HepG2 (cell line): ENCODE results near the gene TBCEL. TPM values are rescaled to one million over a fixed set of nuclear protein-coding genes. Genes with fewer than 3 reads are reported as not detected.

ENCODE experiments used
- HDAC2 ChIP-seq: sonication (generic); formaldehyde crosslinking; IDR thresholded peaks from 2 replicates; pipeline ENCODE4 v1.4.0; 2020; ENCODE audit warnings: missing genetic modification reagents
- KMT2A ChIP-seq: sonication (generic); formaldehyde crosslinking; IDR thresholded peaks from 2 replicates; pipeline ENCODE4 v1.4.0; 2020; ENCODE audit warnings: missing genetic modification reagents
- MTA1 ChIP-seq: sonication (generic); formaldehyde crosslinking; IDR thresholded peaks from 2 replicates; pipeline ENCODE4 v1.4.0; 2020; ENCODE audit warnings: missing genetic modification reagents, mild to moderate bottlenecking, borderline replicate concordance
- MXD4 ChIP-seq: IDR thresholded peaks from 2 replicates; pipeline ENCODE4 v1.6.1; 2016; ENCODE audit warnings: mild to moderate bottlenecking, missing biosample characterization, missing genetic modification reagents
- NCOA2 ChIP-seq: sonication (generic); formaldehyde crosslinking; IDR thresholded peaks from 2 replicates; pipeline ENCODE4 v1.8.0; 2022; ENCODE audit warnings: inconsistent platforms
- PPARG ChIP-seq: conservative IDR thresholded peaks from 2 replicates; pipeline ENCODE4 v1.6.1; 2016; ENCODE audit warnings: missing biosample characterization, missing genetic modification reagents
- RAD51 ChIP-seq: fragments of 450-650 bp; IDR thresholded peaks from 2 replicates; pipeline ENCODE4 v1.6.1; 2016; ENCODE audit warnings: borderline replicate concordance
- TARDBP ChIP-seq: sonication (generic); formaldehyde crosslinking; IDR thresholded peaks from 2 replicates; pipeline ENCODE4 v1.8.0; 2022; ENCODE audit warnings: mild to moderate bottlenecking, missing genetic modification reagents
- ZNF343 ChIP-seq: sonication (generic); formaldehyde crosslinking; IDR thresholded peaks from 2 replicates; pipeline ENCODE4 v1.4.0; 2020; ENCODE audit warnings: mild to moderate bottlenecking, missing genetic modification reagents
- ZNF383 ChIP-seq: sonication (generic); formaldehyde crosslinking; IDR thresholded peaks from 2 replicates; pipeline ENCODE4 v1.4.0; 2020; ENCODE audit warnings: missing genetic modification reagents, mild to moderate bottlenecking, borderline replicate concordance
- polyA plus RNA-seq, 8 experiments: library from polyadenylated mRNA; depleted of rRNA in 3 of 8; stranded (reverse) in 7 of 8; unstranded in 1 of 8; fragments of >200 nt; fragmentation: Illumina TruSeq in 4 of 8; extraction: Trizol in 4 of 8; gene quantifications; 2 replicates each; pipeline versions ENCODE4 v1.2.1 to v1.2.3, GENCODE V29; 2011 to 2016; ENCODE audit warnings: low read depth in 4 of 8, missing spikeins in 1 of 8, mixed read lengths in 1 of 8; ENCODE audit not compliant: insufficient read depth in 1 of 8
- total RNA-seq, 5 experiments: library from RNA; depleted of rRNA; stranded (reverse); fragments of >200 nt; fragmentation: Illumina TruSeq; extraction: Trizol; gene quantifications; 2 replicates each; pipeline ENCODE4 v1.2.3, GENCODE V29; 2016; ENCODE audit warnings: low read depth in 1 of 5
- TF ChIP-seq, protein P1 (sequence below): fragments of 450-650 bp; IDR thresholded peaks from 2 replicates; pipeline ENCODE4 v1.6.1; 2017
- TF ChIP-seq, protein P2 (sequence below): sonication (generic); formaldehyde crosslinking; IDR thresholded peaks from 2 replicates; pipeline ENCODE4 v1.5.0; 2020; ENCODE audit warnings: missing genetic modification reagents
- TF ChIP-seq, protein P3 (sequence below): conservative IDR thresholded peaks from 2 replicates; pipeline ENCODE4 v1.6.1; 2018; ENCODE audit warnings: missing genetic modification reagents
- TF ChIP-seq, protein P4 (sequence below): sonication (generic); formaldehyde crosslinking; IDR thresholded peaks from 2 replicates; pipeline ENCODE4 v1.4.0; 2020; ENCODE audit warnings: missing genetic modification reagents
- TF ChIP-seq, protein P5 (sequence below): sonication (generic); formaldehyde crosslinking; IDR thresholded peaks from 2 replicates; pipeline ENCODE4 v1.4.0; 2020; ENCODE audit warnings: missing genetic modification reagents, borderline replicate concordance
- TF ChIP-seq, protein P6 (sequence below): IDR thresholded peaks from 2 replicates; pipeline ENCODE4 v1.6.1; 2016; ENCODE audit warnings: low read depth, control low read depth

TBCEL gene
- total and polyA plus RNA-seq, 2 of the 13 experiments (the other 11 are each of a cell fraction or from before 2014, with no cell fraction given) = 6.1 to 12.5 TPM

DNA sequence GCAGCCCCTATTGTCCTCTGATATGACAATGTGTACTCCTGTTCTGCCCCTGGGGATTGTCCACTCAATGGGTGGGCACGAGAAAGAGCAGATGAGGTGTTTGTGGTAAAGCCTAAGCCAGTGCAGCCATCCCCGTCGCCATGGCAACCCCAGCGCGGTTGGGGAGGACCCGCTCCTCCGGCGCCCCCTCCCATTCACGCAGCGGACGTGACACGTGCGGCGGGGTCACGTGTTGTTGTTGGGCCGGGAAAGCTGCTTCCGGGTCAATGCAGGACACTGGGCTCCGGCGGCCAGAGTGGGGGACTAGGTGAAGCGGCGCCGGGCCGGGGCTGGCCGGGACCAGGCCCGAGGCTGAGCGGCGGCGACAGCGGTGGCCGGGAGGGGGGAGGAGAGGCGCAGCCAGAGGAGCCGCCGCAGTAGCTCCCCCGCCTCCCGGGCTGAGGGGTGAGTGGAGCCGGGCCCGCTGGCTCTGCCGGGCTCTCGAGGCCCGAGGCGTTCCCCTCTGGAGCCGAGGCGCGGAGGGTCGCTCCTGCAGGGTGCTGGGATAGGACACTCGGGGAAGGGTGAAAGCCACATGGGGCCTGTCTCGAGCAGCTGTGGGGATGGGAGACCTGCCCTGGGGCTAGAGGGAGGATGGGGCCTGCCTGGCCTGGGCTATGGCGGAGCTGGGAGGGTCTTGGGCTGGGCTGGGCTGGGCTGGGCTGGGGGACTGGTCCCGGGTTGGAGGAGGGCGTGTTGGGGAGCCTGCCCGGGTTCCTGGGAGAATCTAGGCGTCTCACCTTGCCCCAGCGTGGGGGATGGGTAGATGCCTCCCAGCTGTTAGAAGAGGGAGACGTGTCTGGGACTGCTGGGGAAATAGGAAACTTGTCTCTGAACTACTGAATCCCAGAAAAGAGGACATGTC lies at the start of gene TBCEL (continued):
- TF ChIP-seq, protein P1, sequence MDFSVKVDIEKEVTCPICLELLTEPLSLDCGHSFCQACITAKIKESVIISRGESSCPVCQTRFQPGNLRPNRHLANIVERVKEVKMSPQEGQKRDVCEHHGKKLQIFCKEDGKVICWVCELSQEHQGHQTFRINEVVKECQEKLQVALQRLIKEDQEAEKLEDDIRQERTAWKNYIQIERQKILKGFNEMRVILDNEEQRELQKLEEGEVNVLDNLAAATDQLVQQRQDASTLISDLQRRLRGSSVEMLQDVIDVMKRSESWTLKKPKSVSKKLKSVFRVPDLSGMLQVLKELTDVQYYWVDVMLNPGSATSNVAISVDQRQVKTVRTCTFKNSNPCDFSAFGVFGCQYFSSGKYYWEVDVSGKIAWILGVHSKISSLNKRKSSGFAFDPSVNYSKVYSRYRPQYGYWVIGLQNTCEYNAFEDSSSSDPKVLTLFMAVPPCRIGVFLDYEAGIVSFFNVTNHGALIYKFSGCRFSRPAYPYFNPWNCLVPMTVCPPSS = no peak
- TF ChIP-seq HDAC2 (CRISPR knock-in tag) = peak; percentile 70; the same call in 1 of the 2 replicates
- peak; percentile 67 for TF ChIP-seq KMT2A (CRISPR knock-in tag)
- TF ChIP-seq, protein P2, sequence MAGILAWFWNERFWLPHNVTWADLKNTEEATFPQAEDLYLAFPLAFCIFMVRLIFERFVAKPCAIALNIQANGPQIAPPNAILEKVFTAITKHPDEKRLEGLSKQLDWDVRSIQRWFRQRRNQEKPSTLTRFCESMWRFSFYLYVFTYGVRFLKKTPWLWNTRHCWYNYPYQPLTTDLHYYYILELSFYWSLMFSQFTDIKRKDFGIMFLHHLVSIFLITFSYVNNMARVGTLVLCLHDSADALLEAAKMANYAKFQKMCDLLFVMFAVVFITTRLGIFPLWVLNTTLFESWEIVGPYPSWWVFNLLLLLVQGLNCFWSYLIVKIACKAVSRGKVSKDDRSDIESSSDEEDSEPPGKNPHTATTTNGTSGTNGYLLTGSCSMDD (CRISPR knock-in tag) = no peak
- TF ChIP-seq RAD51 = peak; percentile 94
- TF ChIP-seq, protein P3, sequence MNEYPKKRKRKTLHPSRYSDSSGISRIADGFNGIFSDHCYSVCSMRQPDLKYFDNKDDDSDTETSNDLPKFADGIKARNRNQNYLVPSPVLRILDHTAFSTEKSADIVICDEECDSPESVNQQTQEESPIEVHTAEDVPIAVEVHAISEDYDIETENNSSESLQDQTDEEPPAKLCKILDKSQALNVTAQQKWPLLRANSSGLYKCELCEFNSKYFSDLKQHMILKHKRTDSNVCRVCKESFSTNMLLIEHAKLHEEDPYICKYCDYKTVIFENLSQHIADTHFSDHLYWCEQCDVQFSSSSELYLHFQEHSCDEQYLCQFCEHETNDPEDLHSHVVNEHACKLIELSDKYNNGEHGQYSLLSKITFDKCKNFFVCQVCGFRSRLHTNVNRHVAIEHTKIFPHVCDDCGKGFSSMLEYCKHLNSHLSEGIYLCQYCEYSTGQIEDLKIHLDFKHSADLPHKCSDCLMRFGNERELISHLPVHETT (CRISPR knock-in tag) = 0 out of 2 replicates have a peak, but pooled peaks have one; percentile 51
- peak; percentile 92; the same call in 1 of the 2 replicates for TF ChIP-seq ZNF343 (CRISPR knock-in tag)
- TF ChIP-seq MTA1 (CRISPR knock-in tag) = no peak
- 0 out of 2 replicates have a peak, but pooled peaks have one; percentile 26 for TF ChIP-seq PPARG (CRISPR knock-in tag)
- 0 out of 2 replicates have a peak, but pooled peaks have one; percentile 34 for TF ChIP-seq NCOA2 (CRISPR knock-in tag)
- TF ChIP-seq, protein P4, sequence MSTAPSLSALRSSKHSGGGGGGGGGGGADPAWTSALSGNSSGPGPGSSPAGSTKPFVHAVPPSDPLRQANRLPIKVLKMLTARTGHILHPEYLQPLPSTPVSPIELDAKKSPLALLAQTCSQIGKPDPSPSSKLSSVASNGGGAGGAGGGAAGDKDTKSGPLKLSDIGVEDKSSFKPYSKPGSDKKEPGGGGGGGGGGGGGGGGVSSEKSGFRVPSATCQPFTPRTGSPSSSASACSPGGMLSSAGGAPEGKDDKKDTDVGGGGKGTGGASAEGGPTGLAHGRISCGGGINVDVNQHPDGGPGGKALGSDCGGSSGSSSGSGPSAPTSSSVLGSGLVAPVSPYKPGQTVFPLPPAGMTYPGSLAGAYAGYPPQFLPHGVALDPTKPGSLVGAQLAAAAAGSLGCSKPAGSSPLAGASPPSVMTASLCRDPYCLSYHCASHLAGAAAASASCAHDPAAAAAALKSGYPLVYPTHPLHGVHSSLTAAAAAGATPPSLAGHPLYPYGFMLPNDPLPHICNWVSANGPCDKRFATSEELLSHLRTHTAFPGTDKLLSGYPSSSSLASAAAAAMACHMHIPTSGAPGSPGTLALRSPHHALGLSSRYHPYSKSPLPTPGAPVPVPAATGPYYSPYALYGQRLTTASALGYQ (CRISPR knock-in tag) = peak; percentile 43; the same call in 1 of the 2 replicates
- TF ChIP-seq, protein P5, sequence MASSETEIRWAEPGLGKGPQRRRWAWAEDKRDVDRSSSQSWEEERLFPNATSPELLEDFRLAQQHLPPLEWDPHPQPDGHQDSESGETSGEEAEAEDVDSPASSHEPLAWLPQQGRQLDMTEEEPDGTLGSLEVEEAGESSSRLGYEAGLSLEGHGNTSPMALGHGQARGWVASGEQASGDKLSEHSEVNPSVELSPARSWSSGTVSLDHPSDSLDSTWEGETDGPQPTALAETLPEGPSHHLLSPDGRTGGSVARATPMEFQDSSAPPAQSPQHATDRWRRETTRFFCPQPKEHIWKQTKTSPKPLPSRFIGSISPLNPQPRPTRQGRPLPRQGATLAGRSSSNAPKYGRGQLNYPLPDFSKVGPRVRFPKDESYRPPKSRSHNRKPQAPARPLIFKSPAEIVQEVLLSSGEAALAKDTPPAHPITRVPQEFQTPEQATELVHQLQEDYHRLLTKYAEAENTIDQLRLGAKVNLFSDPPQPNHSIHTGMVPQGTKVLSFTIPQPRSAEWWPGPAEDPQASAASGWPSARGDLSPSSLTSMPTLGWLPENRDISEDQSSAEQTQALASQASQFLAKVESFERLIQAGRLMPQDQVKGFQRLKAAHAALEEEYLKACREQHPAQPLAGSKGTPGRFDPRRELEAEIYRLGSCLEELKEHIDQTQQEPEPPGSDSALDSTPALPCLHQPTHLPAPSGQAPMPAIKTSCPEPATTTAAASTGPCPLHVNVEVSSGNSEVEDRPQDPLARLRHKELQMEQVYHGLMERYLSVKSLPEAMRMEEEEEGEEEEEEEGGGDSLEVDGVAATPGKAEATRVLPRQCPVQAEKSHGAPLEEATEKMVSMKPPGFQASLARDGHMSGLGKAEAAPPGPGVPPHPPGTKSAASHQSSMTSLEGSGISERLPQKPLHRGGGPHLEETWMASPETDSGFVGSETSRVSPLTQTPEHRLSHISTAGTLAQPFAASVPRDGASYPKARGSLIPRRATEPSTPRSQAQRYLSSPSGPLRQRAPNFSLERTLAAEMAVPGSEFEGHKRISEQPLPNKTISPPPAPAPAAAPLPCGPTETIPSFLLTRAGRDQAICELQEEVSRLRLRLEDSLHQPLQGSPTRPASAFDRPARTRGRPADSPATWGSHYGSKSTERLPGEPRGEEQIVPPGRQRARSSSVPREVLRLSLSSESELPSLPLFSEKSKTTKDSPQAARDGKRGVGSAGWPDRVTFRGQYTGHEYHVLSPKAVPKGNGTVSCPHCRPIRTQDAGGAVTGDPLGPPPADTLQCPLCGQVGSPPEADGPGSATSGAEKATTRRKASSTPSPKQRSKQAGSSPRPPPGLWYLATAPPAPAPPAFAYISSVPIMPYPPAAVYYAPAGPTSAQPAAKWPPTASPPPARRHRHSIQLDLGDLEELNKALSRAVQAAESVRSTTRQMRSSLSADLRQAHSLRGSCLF (CRISPR knock-in tag) = no peak
- TF ChIP-seq TARDBP (CRISPR knock-in tag) = peak; percentile 81
- TF ChIP-seq MXD4 (CRISPR knock-in tag) = peak; percentile 96
- no peak for TF ChIP-seq ZNF383 (CRISPR knock-in tag)
- TF ChIP-seq, protein P6, sequence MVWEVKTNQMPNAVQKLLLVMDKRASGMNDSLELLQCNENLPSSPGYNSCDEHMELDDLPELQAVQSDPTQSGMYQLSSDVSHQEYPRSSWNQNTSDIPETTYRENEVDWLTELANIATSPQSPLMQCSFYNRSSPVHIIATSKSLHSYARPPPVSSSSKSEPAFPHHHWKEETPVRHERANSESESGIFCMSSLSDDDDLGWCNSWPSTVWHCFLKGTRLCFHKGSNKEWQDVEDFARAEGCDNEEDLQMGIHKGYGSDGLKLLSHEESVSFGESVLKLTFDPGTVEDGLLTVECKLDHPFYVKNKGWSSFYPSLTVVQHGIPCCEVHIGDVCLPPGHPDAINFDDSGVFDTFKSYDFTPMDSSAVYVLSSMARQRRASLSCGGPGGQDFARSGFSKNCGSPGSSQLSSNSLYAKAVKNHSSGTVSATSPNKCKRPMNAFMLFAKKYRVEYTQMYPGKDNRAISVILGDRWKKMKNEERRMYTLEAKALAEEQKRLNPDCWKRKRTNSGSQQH (CRISPR knock-in tag) = 0 out of 2 replicates have a peak, but pooled peaks have one; percentile 36
